G401.6 (cell line): Measurements from ENCODE around the gene SLF2.

Experiments
- FAIRE-seq: peaks from 2 replicates; lab custom pipeline; 2012; peaks lifted over from hg19 to GRCh38; lab: Jason Lieb, UNC

Gene SLF2

GRCh38 chr10:100981178-100981772 is 68.5 kb downstream of the SLF2 start:
- no peak for FAIRE-seq

GRCh38 chr10:100982916-100983830 is 70.4 kb downstream of the SLF2 start:
- FAIRE-seq: no peak

GRCh38 chr10:100983868-100984671 is 71.3 kb downstream of the SLF2 start:
- no peak for FAIRE-seq

GRCh38 chr10:100984672-100985177 is 72.0 kb downstream of the SLF2 start:
- no peak for FAIRE-seq

- no peak for FAIRE-seq
Measured at GRCh38 chr10:100985336-100985735, 72.6 kb downstream of the SLF2 start.

GRCh38 chr10:100986623-100986951 is 73.8 kb downstream of the SLF2 start:
- FAIRE-seq: no peak

- FAIRE-seq: peak; percentile 34
Measured at GRCh38 chr10:100986952-100987684, 74.4 kb downstream of the SLF2 start, which contains the start of the genes MRPL43 and TWNK. TSS of gene MRPL43 (minus strand) at chr10:100987497. CDS start at chr10:100987443, 54 bp downstream. TSS of gene TWNK (plus strand) at chr10:100987543. CDS start at chr10:100988211, 668 bp downstream.

GRCh38 chr10:100987685-100988049 is 74.9 kb downstream of the SLF2 start:
- no peak for FAIRE-seq

- no peak for FAIRE-seq
Measured at GRCh38 chr10:100988166-100988565, 75.4 kb downstream of the SLF2 start.

- FAIRE-seq: no peak
Measured at GRCh38 chr10:100989088-100989487, 76.3 kb downstream of the SLF2 start.

GRCh38 chr10:100993986-100994708 is 81.4 kb downstream of the SLF2 start:
- peak; percentile 90 for FAIRE-seq

GRCh38 chr10:100995181-100995580 is 82.4 kb downstream of the SLF2 start:
- no peak for FAIRE-seq

- FAIRE-seq: no peak
Measured at GRCh38 chr10:100996678-100997359, 84.1 kb downstream of the SLF2 start.

GRCh38 chr10:100997360-100998182 is 84.8 kb downstream of the SLF2 start:
- peak; percentile 46 for FAIRE-seq

GRCh38 chr10:100998183-100998990 is 85.6 kb downstream of the SLF2 start:
- no peak for FAIRE-seq

GRCh38 chr10:100998991-100999741 is 86.4 kb downstream of the SLF2 start:
- FAIRE-seq: no peak

GRCh38 chr10:100999742-101000126 is 87.0 kb downstream of the SLF2 start, which contains the start of gene LZTS2:
TSS of gene LZTS2 (plus strand) at chr10:100999808. CDS start at chr10:101002539, 2,731 bp downstream.
- no peak for FAIRE-seq
